IMR-90 (cell line): ENCODE data around the gene ACTN1. TPM values are rescaled to one million over a fixed set of nuclear protein-coding genes. Genes with fewer than 3 reads are reported as not detected.

Experiments
- ATAC-seq: fragments of 200-7000 bp; cut with Tn5 transposase; 2 replicates; pipeline ENCODE4 v1.9.1; 2020; ENCODE audit warnings: low read depth, mild to moderate bottlenecking, moderate library complexity
- BruUV-seq: library from RNA; stranded (reverse); fragments of 400-500 nt; replicated peaks from 2 replicates; lab custom pipeline; 2021; lab: Mats Ljungman, UMichigan
- CTCF ChIA-PET: fragments of 300-600 bp; formaldehyde crosslinking; extraction: SDS; loops from one replicate; lab custom pipeline; 2021; ENCODE audit warnings: antibody characterized with exemption; lab: Yijun Ruan, JAX
- POLR2A ChIA-PET: fragments of 300-600 bp; sonication (Branson Sonifier 250); formaldehyde crosslinking; loops from one replicate; lab custom pipeline; 2022; ENCODE audit warnings: antibody characterized with exemption; ENCODE audit not compliant: unreplicated experiment; lab: Charles Lee
- DNase-seq: peaks from one replicate; pipeline ENCODE4 v3.0.0; 2013
- H2AFZ ChIP-seq: replicated peaks from 2 replicates; pipeline ENCODE3; 2013; ENCODE audit warnings: low read length, mild to moderate bottlenecking; ENCODE audit not compliant: poor library complexity
- H2AK5ac ChIP-seq: 2 replicates; pipeline ENCODE4 v1.6.1; 2013; ENCODE audit warnings: low read depth, low read length, inconsistent platforms
- H2AK9ac ChIP-seq: replicated peaks from 2 replicates; pipeline ENCODE3; 2013; ENCODE audit warnings: mild to moderate bottlenecking, low read depth, low read length, moderate library complexity; ENCODE audit not compliant: poor library complexity
- H2BK120ac ChIP-seq: 2 replicates; pipeline ENCODE4 v1.6.1; 2013; ENCODE audit warnings: low read depth, low read length, inconsistent platforms
- H2BK15ac ChIP-seq: 3 replicates; pipeline ENCODE4 v1.6.1; 2013; ENCODE audit warnings: low read depth, low read length, inconsistent platforms
- H2BK20ac ChIP-seq: 2 replicates; pipeline ENCODE4 v1.6.1; 2013; ENCODE audit warnings: low read depth, mild to moderate bottlenecking, inconsistent platforms, low read length, moderate library complexity
- H2BK5ac ChIP-seq: 2 replicates; pipeline ENCODE4 v1.6.1; 2013; ENCODE audit warnings: mild to moderate bottlenecking, low read depth, low read length, inconsistent platforms; ENCODE audit not compliant: poor library complexity, severe bottlenecking
- H3K14ac ChIP-seq: replicated peaks from 2 replicates; pipeline ENCODE4 v1.6.1; 2013; ENCODE audit warnings: low read depth, low read length, inconsistent platforms
- H3K18ac ChIP-seq: 2 replicates; pipeline ENCODE4 v1.6.1; 2013; ENCODE audit warnings: low read depth, low read length, control low read depth
- H3K23ac ChIP-seq: 2 replicates; pipeline ENCODE4 v1.6.1; 2013; ENCODE audit warnings: low read depth, low read length, inconsistent platforms
- H3K27ac ChIP-seq: 2 replicates; pipeline ENCODE4 v1.5.1; 2013; ENCODE audit warnings: mild to moderate bottlenecking, control low read depth, low read length; ENCODE audit not compliant: insufficient read depth
- H3K27me3 ChIP-seq: 2 replicates; pipeline ENCODE4 v1.6.1; 2013; ENCODE audit warnings: low read length; ENCODE audit not compliant: control insufficient read depth, insufficient read depth
- H3K36me3 ChIP-seq: 2 replicates; pipeline ENCODE4 v1.6.1; 2013; ENCODE audit warnings: low read length, mixed read lengths; ENCODE audit not compliant: control insufficient read depth, insufficient read depth
- H3K4ac ChIP-seq: 2 replicates; pipeline ENCODE4 v1.6.1; 2013; ENCODE audit warnings: low read depth, low read length, inconsistent platforms
- H3K4me1 ChIP-seq: 2 replicates; pipeline ENCODE4 v1.6.1; 2013; ENCODE audit warnings: low read length, mixed read lengths; ENCODE audit not compliant: control insufficient read depth, insufficient read depth
- H3K4me2 ChIP-seq: 2 replicates; pipeline ENCODE4 v1.6.1; 2013; ENCODE audit warnings: low read depth, mild to moderate bottlenecking, control low read depth, low read length, moderate library complexity
- H3K4me3 ChIP-seq: 2 replicates; pipeline ENCODE4 v1.5.1; 2013; ENCODE audit warnings: low read depth, mild to moderate bottlenecking, control low read depth, low read length, moderate library complexity; ENCODE audit not compliant: insufficient read depth
- H3K56ac ChIP-seq: 2 replicates; pipeline ENCODE4 v1.6.1; 2013; ENCODE audit warnings: low read length, inconsistent platforms; ENCODE audit not compliant: insufficient read depth; ENCODE audit errors: extremely low read depth
- H3K79me1 ChIP-seq, 2 experiments: 2 replicates each; pipeline ENCODE4 v1.6.1; 2013; ENCODE audit warnings: low read length in 2 of 2, inconsistent platforms in 1 of 2, low read depth in 1 of 2
- H3K9ac ChIP-seq: 2 replicates; pipeline ENCODE4 v1.6.1; 2013; ENCODE audit warnings: low read depth, low read length, control low read depth
- H3K9me1 ChIP-seq: 2 replicates; pipeline ENCODE4 v1.6.1; 2013; ENCODE audit warnings: low read length, inconsistent platforms; ENCODE audit not compliant: insufficient read depth
- H3K9me3 ChIP-seq: 2 replicates; pipeline ENCODE4 v1.6.1; 2013; ENCODE audit warnings: low read length; ENCODE audit not compliant: control insufficient read depth, insufficient read depth
- H4K20me1 ChIP-seq: 2 replicates; pipeline ENCODE4 v1.6.1; 2013; ENCODE audit warnings: low read length, inconsistent platforms; ENCODE audit not compliant: insufficient read depth
- H4K5ac ChIP-seq: 2 replicates; pipeline ENCODE4 v1.6.1; 2013; ENCODE audit warnings: mild to moderate bottlenecking, low read depth, low read length, control low read depth
- H4K8ac ChIP-seq, 2 experiments: 2 replicates each; pipeline ENCODE4 v1.6.1; 2013; ENCODE audit warnings: low read depth in 2 of 2, low read length in 2 of 2, control low read depth in 1 of 2, inconsistent platforms in 1 of 2
- H4K91ac ChIP-seq: 2 replicates; pipeline ENCODE4 v1.6.1; 2013; ENCODE audit warnings: low read depth, low read length, inconsistent platforms; ENCODE audit not compliant: insufficient read depth
- CEBPB ChIP-seq: IDR thresholded peaks from 2 replicates; pipeline ENCODE4 v1.6.1; 2012; ENCODE audit warnings: low read depth, low read length, improper control_type of control experiment
- CTCF ChIP-seq: conservative IDR thresholded peaks from 2 replicates; pipeline ENCODE4 v1.5.1; 2012; ENCODE audit warnings: mild to moderate bottlenecking, low read depth, low read length, improper control_type of control experiment
- ELK1 ChIP-seq: fragments of 150-350 bp; IDR thresholded peaks from 2 replicates; pipeline ENCODE4 v1.6.1; 2016; ENCODE audit warnings: low read depth, mild to moderate bottlenecking, low read length, moderate library complexity, borderline replicate concordance
- FOS ChIP-seq: fragments of 150-350 bp; IDR thresholded peaks from 2 replicates; pipeline ENCODE4 v1.6.1; 2016; ENCODE audit warnings: low read depth, low read length
- MAFK ChIP-seq: IDR thresholded peaks from 2 replicates; pipeline ENCODE4 v1.6.1; 2012; ENCODE audit warnings: low read depth, low read length, improper control_type of control experiment
- MAZ ChIP-seq: IDR thresholded peaks from 2 replicates; pipeline ENCODE4 v1.6.1; 2012; ENCODE audit warnings: low read depth, mild to moderate bottlenecking, low read length, improper control_type of control experiment, moderate library complexity, borderline replicate concordance
- MXI1 ChIP-seq: IDR thresholded peaks from 2 replicates; pipeline ENCODE4 v1.6.1; 2012; ENCODE audit warnings: low read depth, mild to moderate bottlenecking, low read length, moderate library complexity, borderline replicate concordance
- NFE2L2 ChIP-seq: fragments of 150-350 bp; IDR thresholded peaks from 2 replicates; pipeline ENCODE4 v1.6.1; 2016; ENCODE audit warnings: low read depth, mild to moderate bottlenecking, low read length
- POLR2A ChIP-seq: IDR thresholded peaks from 2 replicates; pipeline ENCODE4 v1.6.1; 2012; ENCODE audit warnings: mild to moderate bottlenecking, low read depth, low read length
- RAD21 ChIP-seq: IDR thresholded peaks from 2 replicates; pipeline ENCODE4 v1.6.1; 2012; ENCODE audit warnings: low read length, improper control_type of control experiment
- RCOR1 ChIP-seq: IDR thresholded peaks from 2 replicates; pipeline ENCODE4 v1.6.1; 2012; ENCODE audit warnings: mild to moderate bottlenecking, low read length, improper control_type of control experiment; ENCODE audit not compliant: insufficient replicate concordance
- RFX5 ChIP-seq: IDR thresholded peaks from 2 replicates; pipeline ENCODE4 v1.8.0; 2012; ENCODE audit warnings: low read depth, mild to moderate bottlenecking, low read length, moderate library complexity
- SMC3 ChIP-seq: fragments of 150-350 bp; IDR thresholded peaks from 2 replicates; pipeline ENCODE4 v1.6.1; 2016; ENCODE audit warnings: low read depth, mild to moderate bottlenecking, antibody characterized with exemption, low read length, moderate library complexity
- USF2 ChIP-seq: fragments of 150-350 bp; IDR thresholded peaks from 2 replicates; pipeline ENCODE4 v1.6.1; 2017; ENCODE audit warnings: mild to moderate bottlenecking, antibody characterized with exemption, low read length, low read depth
- WGBS, 2 experiments: methylation state at CpG; one replicate each; pipeline versions ENCODE4 v1.1.5 to v1.1.7; 2013; ENCODE audit warnings: missing lambda C conversion rate in 2 of 2; ENCODE audit not compliant: insufficient read length in 1 of 2; ENCODE audit errors: extremely low coverage in 2 of 2; 5-methylcytosine and 5-hydroxymethylcytosine counted together
- dilution Hi-C: fragments of 300-500 bp; cut with HindIII; formaldehyde crosslinking; loops from one replicate; pipeline ENCODE4 v1.14.3; 2018; ENCODE audit warnings: low sequenced_read_pairs; ENCODE audit not compliant: unreplicated experiment
- in situ Hi-C: fragments of 300-500 bp; cut with MboI; formaldehyde crosslinking; loops from 3 replicates; pipeline ENCODE4 v1.14.3; 2019; ENCODE audit warnings: low sequenced_read_pairs, inconsistent platforms, mixed read lengths
- intact Hi-C: fragments of 100-400 bp; cut with micrococcal nuclease; formaldehyde crosslinking; loops from 2 replicates; pipeline ENCODE4 v1.10.0; 2022
- polyA plus RNA-seq, 3 experiments: library from polyadenylated mRNA; depleted of rRNA; stranded (reverse); fragments of >200 nt; gene quantifications; 2 replicates each; pipeline ENCODE4 v1.2.3, GENCODE V29; 2012; ENCODE audit warnings: low replicate concordance in 1 of 3
- total RNA-seq: library from RNA; depleted of rRNA; stranded (reverse); fragments of >200 nt; gene quantifications from 2 replicates; pipeline ENCODE4 v1.2.3, GENCODE V29; 2012

Gene ACTN1
- total and polyA plus RNA-seq, 2 of the 4 experiments (the other 2 are of a cell fraction) = 684 to 766 TPM

- POLR2A ChIA-PET = no interaction called here
- Histone ChIP-seq H3K18ac (no peak overlapping the region), H3K4me1 (peaks cover 30% of the 10 kb centered on the region), H3K27me3 (no peaks in the 10 kb centered on the region), H4K20me1 (peaks cover 4% of the 10 kb centered on the region; the same call in 1 of the 2 replicates), H3K4me2 (no peak overlapping the region), H3K56ac (no peak overlapping the region), H2BK20ac (no peak overlapping the region), H4K8ac (no peak overlapping the region), H3K27ac (no peak overlapping the region), H4K91ac (no peak overlapping the region), H3K14ac (no peak overlapping the region), H3K79me1 (peaks cover 19 to 43% of the 10 kb centered on the region in 2 experiments; a peak in 3 of 4 replicates), H3K4me3 (no peak overlapping the region), H3K23ac (no peak overlapping the region), H3K9me3 (no peaks in the 10 kb centered on the region), H2AK9ac (no peak overlapping the region), H2BK15ac (no peak overlapping the region), H3K36me3 (no peaks in the 10 kb centered on the region), H2AK5ac (no peak overlapping the region), H3K9ac (no peak overlapping the region), H3K9me1 (peaks cover 25% of the 10 kb centered on the region), H2BK5ac (no peak overlapping the region), H4K5ac (no peak overlapping the region), H2BK120ac (no peak overlapping the region), H3K4ac (no peak overlapping the region), H2AFZ (no peak overlapping the region)
- DNase-seq (no peak), ATAC-seq (no peak)
- TF ChIP-seq MXI1 (no peak), MAFK (no peak), MAZ (no peak), CEBPB (no peak), FOS (no peak), RCOR1 (no peak), USF2 (no peak), ELK1 (no peak), POLR2A (no peak), RFX5 (no peak), CTCF (no peak), RAD21 (no peak), SMC3 (no peak), NFE2L2 (no peak)
- in situ Hi-C loops = loop anchor here (5.0 kb wide), 1 partner anchor 98 kb away; no protein-coding TSS in a partner anchor
- BruUV-seq = no TSS peak
- CTCF ChIA-PET = interaction anchor here (0.9 kb wide), 1 partner anchor 12 kb away, joined by 3 read pairs; no protein-coding TSS in a partner anchor
- no CpG with 5 or more reads among the region's 1 CpG for WGBS, 2 experiments
- intact Hi-C loops = no loop called here
- dilution Hi-C loops = no loop called here
These were observed 5.6 kb upstream of the ACTN1 start for GRCh38 chr14:68984686-68985085.
